GM12801 (cell line): ENCODE data around the gene NKAIN4.

ENCODE experiments used
- CTCF ChIP-seq: IDR thresholded peaks from one replicate; pipeline ENCODE4 v1.5.1; 2011; ENCODE audit warnings: control low read depth; ENCODE audit not compliant: insufficient read length; ENCODE audit errors: extremely low read depth

Gene NKAIN4

DNA sequence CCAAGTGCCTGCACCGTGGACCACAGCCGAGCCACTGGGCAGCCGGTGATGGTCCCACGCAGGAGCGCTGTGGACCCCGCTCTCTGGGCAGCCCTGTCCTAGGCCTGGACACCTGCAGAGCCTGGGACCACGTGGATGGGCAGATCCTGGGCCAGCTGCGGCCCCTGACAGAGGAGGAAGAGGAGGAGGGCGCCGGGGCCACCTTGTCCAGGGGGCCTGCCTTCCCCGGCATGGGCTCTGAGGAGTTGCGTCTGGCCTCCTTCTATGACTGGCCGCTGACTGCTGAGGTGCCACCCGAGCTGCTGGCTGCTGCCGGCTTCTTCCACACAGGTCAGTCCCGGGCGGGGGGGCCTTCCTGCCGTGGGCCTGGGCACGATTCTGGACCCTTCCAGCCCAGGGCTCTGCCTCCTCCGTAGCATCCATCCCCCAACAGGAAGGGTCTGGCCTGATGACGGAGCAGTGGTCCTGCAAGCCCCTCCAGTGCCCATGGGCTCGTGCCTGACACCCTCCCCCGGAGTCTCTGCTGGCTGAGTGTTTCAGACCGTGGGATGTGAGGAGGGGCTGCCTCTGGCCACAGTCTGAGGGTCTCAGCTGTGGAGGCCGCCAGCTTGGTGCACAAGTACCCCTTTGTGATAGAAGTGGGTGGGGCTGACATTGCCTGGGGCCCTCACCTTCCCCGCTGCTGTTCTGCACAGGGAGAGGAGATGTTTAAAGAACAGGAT, 18.0 kb downstream of the NKAIN4 start:
- TF ChIP-seq CTCF: no peak

DNA sequence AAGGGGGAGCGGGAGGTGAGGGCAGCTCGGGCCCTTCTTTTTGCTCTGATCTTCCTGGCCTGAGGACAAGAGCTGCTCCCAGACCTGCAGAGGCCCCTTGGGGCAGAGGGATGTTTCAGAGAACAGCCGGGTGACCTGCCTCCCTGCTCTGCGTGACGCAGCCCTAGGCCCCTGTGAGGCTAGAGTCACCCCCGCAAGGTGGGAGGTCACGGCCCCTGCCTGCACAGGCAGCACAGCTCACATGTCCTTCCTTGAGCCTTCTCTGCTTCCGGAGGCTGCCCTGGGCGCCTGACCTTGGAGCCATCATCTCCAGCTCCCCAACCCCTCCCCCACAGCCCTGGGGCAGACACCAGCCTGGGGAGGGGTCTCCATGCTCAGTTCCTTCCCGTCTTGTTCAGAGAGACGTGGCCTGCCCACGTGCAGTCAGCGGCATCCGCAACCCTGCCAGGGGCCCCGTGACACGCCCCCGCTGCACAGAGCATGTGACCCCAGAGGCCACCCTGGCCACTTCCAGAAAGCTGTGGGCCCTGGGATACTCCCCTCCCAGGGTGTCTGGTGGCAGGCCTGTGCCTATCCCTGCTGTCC, 18.8 kb downstream of the NKAIN4 start, which contains the start of gene BIRC7:
TSS of gene BIRC7 (plus strand) at position 507 of the 585 bp plus-strand sequence. CDS start 192 bp downstream, outside the sequence.
- TF ChIP-seq CTCF: no peak

GRCh38 chr20:63234693-63235398, 19.4 kb downstream of the NKAIN4 start:
- TF ChIP-seq CTCF: no peak

DNA sequence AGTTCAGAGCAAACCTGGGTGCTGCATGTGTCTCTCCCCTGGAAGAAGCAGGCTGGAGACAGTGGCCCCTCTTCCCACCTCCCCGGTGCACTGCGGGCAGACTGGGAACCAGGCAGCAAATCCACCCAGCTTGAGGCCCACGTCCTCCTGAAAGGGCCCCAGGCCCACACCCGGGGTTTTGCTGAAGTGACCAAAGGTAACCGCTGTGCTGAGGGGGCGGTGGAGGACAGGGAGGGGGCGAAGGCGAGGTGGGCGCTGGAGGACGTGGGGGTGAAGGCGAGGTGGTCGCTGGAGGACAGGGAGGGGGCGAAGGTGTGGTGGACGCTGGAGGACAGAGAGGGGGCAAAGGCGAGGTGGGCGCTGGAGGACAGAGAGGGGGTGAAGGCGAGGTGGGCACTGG, 20.3 kb downstream of the NKAIN4 start:
- TF ChIP-seq CTCF: no peak

DNA sequence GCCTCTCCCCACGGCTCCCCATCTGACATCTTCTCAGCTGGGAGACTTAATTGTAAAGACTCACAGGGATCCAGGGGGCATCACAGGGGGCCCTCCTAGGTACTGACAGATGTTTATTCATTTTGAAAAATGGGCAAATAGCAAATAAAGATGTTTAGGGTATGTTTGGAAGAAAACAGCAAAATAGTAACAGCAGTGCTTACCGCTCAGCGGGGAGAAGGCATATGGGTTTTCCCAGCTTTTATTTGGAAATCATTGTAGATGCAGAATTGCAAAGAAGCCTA, 21.3 kb downstream of the NKAIN4 start:
- TF ChIP-seq CTCF: no peak

DNA sequence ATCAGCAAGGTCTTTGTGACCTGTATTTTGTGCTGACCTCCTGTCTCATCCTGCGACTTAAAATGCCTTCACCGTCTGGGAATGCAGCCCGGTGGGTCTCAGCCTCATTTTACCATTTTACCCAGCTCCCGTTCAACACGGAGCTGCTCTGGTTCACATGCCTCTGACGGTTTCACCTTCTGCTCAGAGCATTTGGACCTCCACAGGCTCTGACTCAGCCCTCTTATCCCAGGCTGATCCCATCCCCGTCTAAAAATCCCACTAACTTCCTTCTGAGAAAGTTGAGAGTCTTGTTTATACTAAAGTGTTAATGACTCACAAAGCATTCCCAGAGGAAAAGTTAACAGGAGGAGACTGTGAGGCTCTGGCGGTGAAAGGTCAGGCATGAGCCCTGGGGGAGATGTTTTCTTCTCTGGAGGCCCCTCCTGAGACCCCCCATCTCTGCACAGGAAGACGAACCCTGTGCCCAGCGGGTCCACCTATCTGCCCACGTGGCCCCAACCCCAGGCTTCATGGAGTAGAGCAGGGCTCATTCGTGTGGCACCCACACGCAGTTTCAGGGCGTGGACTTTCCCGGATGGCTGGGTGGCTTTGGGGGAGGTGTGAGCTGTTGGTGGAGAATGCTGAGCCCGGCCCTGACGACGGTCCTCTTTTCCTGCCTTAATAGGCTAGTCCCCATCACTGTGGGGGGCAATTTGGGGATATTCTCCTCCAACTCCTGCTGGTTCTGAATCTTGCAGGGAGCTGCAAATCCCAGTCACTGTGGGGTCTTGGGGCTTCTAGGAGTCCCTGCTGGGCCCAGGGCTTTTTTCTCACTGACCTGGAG, 21.8 kb downstream of the NKAIN4 start:
- TF ChIP-seq CTCF: no peak

- TF ChIP-seq CTCF: no peak
Measured at GRCh38 chr20:63230800-63231268, 23.4 kb downstream of the NKAIN4 start.
